Sciatic nerve (tissue), 2 donors: ENCODE measurements around the gene UBR3. TPM values are rescaled to one million over a fixed set of nuclear protein-coding genes. Genes with fewer than 3 reads are reported as not detected.
"Not testable (repeated sequence)": the region's sequence is repeated elsewhere in the genome, so short reads cannot be mapped to it uniquely, and the experiment has no call there.

Experiments used
- ATAC-seq: fragments of 200-7000 bp; cut with Tn5 transposase; one replicate; pipeline ENCODE4 v1.9.1; 2020; ENCODE audit warnings: mild to moderate bottlenecking, moderate library complexity
- DNase-seq: peaks from one replicate; pipeline ENCODE4 v3.0.0-alpha.2; 2020; ENCODE audit warnings: low spot score
- intact Hi-C: fragments of 100-400 bp; cut with DNase I; formaldehyde crosslinking; loops from one replicate; pipeline ENCODE4 v1.14.2; 2022
- total RNA-seq: library from RNA; stranded (reverse); fragmentation: NEBNext Ultra II Directional; extraction: Animal tissue kit (Norgen Biotek cat#: 25700); gene quantifications from one replicate; pipeline ENCODE4 v1.2.1, GENCODE V29; 2021
- donor health status: DM: no; HTN: no; CAD: no.
- donor health status: DM: no; HTN: no; CAD: no.

Gene UBR3, protein sequence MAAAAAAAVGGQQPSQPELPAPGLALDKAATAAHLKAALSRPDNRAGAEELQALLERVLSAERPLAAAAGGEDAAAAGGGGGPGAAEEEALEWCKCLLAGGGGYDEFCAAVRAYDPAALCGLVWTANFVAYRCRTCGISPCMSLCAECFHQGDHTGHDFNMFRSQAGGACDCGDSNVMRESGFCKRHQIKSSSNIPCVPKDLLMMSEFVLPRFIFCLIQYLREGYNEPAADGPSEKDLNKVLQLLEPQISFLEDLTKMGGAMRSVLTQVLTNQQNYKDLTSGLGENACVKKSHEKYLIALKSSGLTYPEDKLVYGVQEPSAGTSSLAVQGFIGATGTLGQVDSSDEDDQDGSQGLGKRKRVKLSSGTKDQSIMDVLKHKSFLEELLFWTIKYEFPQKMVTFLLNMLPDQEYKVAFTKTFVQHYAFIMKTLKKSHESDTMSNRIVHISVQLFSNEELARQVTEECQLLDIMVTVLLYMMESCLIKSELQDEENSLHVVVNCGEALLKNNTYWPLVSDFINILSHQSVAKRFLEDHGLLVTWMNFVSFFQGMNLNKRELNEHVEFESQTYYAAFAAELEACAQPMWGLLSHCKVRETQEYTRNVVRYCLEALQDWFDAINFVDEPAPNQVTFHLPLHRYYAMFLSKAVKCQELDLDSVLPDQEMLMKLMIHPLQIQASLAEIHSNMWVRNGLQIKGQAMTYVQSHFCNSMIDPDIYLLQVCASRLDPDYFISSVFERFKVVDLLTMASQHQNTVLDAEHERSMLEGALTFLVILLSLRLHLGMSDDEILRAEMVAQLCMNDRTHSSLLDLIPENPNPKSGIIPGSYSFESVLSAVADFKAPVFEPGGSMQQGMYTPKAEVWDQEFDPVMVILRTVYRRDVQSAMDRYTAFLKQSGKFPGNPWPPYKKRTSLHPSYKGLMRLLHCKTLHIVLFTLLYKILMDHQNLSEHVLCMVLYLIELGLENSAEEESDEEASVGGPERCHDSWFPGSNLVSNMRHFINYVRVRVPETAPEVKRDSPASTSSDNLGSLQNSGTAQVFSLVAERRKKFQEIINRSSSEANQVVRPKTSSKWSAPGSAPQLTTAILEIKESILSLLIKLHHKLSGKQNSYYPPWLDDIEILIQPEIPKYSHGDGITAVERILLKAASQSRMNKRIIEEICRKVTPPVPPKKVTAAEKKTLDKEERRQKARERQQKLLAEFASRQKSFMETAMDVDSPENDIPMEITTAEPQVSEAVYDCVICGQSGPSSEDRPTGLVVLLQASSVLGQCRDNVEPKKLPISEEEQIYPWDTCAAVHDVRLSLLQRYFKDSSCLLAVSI (N-terminal part only)
- total RNA-seq = 80.3 TPM

DNA sequence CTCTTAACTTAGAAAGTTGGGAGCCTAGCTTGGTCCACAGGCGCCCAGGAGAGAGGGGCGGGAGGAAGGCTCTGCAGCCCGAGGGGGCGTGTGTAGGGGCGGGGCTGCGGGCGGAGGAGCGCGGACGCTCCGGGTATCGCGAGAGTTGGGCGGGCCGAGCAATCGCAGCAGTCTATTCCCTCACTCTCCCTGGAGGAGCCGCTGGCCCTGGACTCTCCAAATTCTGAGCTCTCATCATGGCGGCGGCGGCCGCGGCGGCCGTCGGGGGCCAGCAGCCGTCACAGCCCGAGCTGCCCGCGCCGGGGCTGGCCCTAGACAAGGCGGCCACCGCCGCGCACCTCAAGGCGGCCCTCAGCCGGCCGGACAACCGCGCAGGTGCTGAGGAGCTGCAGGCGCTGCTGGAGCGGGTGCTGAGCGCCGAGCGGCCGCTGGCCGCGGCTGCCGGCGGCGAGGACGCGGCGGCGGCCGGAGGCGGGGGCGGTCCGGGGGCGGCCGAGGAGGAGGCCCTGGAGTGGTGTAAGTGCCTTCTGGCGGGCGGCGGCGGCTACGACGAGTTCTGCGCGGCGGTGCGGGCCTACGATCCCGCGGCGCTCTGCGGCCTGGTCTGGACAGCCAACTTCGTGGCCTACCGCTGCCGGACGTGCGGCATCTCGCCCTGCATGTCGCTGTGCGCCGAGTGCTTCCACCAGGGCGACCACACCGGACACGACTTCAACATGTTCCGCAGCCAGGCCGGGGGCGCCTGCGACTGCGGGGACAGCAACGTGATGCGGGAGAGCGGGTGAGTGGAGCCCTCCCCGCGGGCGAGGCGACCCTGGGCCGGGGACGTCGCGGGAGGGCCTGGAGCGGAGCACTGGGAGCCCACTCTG, at the start of gene UBR3:
Gene UBR3 (plus strand): TSS at position 183 of the 869 bp plus-strand sequence. CDS start 54 bp downstream, at position 237.
- ATAC-seq = peak; percentile 98
- peak; percentile 97 for DNase-seq
- intact Hi-C loops = loop anchor here (5.0 kb wide), 1 partner anchor 105 kb away; no protein-coding TSS in a partner anchor

DNA sequence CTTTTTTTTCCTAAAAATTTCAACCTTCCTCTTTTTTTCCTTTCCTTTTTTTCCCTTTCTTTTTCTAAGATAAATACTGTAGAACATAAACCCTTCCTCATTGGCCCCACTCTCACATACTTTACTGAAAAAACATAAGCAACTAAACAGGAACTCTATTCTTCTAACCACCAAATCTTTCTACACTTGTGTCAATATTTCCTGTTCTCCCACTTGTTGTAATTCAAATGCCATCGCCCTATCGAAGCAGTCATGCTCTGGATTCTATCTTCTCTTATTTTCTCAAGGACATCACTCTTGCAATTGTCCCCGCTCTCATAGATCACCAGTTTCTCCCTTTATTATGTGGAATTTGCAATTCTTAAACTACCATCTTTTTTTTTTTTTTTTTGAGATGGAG, 48.8 kb upstream of the UBR3 start:
- ATAC-seq (no peak), DNase-seq (no peak)
- intact Hi-C loops = no loop called here

DNA sequence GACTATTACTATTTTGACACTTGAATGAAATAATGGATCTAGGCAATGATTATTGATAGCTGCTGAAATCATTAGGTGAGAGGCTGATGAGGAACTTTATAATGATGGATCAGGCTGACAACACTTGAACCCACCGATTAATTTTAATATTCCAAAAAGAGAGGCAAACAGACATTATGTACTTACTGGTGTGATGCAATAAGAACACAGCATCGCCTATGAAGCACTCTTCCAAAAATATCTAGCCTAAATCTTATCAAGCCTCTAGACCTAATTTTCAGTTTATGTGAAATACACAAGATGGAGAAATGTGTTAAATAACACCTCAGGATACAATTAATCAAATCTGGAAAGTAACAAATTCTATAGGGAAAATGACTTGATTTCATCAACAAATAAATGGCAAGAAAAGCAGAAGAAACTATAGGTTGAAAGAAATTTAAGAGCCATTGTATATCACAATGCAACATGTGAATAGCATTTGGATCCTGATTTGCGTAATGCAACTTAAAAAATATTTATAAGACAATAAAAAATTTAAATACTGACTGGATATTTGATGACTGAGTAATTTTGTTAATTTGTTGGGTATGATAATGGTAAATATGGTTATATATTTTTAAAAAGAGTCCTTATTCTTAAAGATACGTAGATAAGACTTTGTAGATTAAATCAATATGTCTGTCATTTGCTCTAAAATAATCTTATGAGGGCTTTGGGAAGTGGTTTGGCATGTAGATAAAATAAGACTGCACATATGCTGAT, 45.8 kb upstream of the UBR3 start:
- intact Hi-C loops = no loop called here
- ATAC-seq = no peak

DNA sequence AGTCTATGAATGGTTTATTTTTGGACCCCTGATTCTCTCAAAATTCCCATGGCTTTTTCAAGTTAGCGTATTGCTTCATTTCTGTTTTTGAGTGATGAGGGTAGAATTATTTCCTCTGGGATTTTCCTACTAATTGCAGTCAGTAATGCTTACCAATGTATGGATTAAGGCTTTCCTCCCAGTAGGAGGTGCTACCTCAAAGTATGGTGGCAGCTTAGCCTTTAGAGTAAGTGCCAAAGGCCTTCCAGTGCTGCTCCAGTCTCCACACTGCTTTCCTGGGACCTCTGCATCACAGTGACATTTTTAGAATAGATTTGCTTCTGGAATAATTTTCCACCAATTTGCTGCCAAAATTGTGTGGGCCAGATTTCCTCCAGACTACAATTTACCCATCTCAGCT, 44.7 kb upstream of the UBR3 start:
- ATAC-seq = no peak
- intact Hi-C loops = no loop called here
- no peak for DNase-seq

More for the DNA sequence above, 45.8 kb upstream of the UBR3 start:
- no peak for DNase-seq

GRCh38 chr2:169790581-169790980, 36.7 kb upstream of the UBR3 start:
- ATAC-seq = no peak
- intact Hi-C loops = no loop called here
- no peak for DNase-seq

DNA sequence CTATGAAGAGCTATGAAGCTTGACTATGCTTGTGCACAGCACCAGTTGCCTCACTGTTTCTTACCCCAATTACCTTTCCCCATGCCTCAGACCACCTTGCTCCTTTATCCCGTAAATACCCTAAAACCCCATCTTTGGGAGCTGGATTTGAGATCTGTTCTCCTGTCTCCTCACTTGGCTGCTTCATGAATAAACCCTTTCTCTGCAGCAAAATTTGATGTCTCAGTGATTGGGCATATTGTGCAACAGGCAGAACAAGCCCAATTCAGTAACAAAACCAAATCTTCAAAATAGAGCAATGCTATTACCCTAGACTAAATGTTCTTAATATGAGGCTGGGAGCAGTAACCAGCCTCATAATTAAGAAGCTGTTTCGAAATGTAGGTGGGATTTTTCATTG, 32.1 kb upstream of the UBR3 start:
- DNase-seq = no peak
- no peak for ATAC-seq
- intact Hi-C loops = no loop called here

DNA sequence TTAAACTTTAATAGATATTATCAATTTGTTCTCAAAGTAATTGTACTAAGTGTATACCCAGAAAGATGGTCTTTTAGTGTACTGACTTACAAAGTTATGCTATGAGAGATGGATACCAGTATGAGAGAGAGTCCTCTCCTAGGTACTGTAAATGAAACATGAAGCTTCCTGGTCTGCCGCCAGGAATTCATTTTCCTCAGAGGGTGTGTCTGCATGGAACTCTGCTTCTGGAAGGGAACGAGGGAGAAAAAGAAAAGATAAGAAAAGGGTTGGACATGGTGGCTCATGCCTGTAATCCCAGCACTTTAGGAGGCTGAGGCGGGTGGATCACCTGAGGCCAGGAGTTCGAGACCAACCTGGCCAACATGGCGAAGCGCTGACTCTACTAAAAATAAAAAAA, 30.8 kb upstream of the UBR3 start:
- DNase-seq = no peak
- no peak for ATAC-seq
- intact Hi-C loops = no loop called here

- ATAC-seq (no peak), DNase-seq (no peak)
- intact Hi-C loops = no loop called here
Measured at GRCh38 chr2:169797601-169798000, 29.7 kb upstream of the UBR3 start.

GRCh38 chr2:169798397-169798717, 28.9 kb upstream of the UBR3 start:
- ATAC-seq = no peak
- intact Hi-C loops = no loop called here
- no peak for DNase-seq

- peak; percentile 99 for ATAC-seq
- peak; percentile 93 for DNase-seq
- intact Hi-C loops = no loop called here
Measured at GRCh38 chr2:169798718-169799592, 28.3 kb upstream of the UBR3 start, which contains the start of gene SSB. Gene SSB (plus strand): TSS chr2:169798871. CDS start chr2:169800961, 2,090 bp downstream.

DNA sequence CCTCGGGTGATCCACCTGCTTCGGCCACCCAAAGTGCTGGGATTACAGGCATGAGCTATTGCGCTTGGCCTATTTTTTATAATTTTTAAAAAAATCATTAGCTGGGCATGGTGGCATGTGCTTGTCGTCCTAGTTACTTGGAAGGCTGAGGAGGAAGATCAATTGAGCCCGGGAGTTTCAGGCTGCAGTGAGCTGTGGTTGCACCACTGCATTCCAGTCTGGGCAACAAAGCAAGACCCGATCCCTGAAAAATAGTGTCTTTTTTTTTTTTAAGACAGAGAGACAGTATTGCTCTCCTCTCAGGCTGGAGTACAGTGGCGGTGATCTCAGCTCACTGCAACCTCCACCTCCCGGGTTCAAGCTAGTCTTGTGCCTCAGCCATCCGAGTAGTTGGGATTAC, 23.8 kb upstream of the UBR3 start:
- intact Hi-C loops = no loop called here
- DNase-seq = no peak
- ATAC-seq = no peak

DNA sequence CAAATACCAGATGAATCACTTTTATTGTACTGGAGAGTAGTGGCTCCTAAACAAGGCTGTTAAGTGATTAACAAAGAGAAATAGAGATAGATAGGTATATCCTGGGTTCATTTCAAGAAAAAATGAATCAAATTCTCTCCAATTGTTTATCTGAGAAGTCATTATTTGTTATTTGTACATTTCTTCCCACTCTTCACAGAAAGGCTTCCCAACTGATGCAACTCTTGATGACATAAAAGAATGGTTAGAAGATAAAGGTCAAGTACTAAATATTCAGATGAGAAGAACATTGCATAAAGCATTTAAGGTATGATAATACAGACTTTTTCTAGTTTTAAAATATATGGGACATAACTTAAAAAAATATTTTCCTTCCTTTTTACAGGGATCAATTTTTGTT, 20.7 kb upstream of the UBR3 start:
- no peak for ATAC-seq
- DNase-seq = no peak
- intact Hi-C loops = no loop called here

- DNase-seq (no peak), ATAC-seq (no peak)
- intact Hi-C loops = no loop called here
Measured at GRCh38 chr2:169808221-169808620, 19.0 kb upstream of the UBR3 start.

- intact Hi-C loops = no loop called here
- DNase-seq (no peak), ATAC-seq (no peak)
Measured at GRCh38 chr2:169815849-169816248, 11.4 kb upstream of the UBR3 start.

- intact Hi-C loops, ATAC-seq, DNase-seq: not testable (repeated sequence)
Measured at GRCh38 chr2:169816961-169817360, 10.3 kb upstream of the UBR3 start.

DNA sequence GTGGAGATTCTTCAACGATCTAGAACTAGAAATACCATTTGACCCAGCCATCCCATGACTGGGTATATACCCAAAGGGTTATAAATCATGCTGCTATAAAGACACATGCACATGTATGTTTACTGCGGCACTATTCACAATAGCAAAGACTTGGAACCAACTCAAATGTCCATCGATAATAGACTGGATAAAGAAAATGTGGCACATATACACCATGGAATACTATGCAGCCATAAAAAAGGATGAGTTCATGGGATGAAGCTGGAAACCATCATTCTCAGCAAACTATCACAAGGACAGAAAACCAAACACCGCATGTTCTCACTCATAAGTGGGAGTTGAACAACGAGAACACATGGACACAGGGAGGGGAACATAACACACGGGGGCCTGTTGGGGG, 9.9 kb upstream of the UBR3 start:
- DNase-seq, intact Hi-C loops, ATAC-seq: not testable (repeated sequence)

GRCh38 chr2:169818241-169818640, 9.0 kb upstream of the UBR3 start:
- intact Hi-C loops = no loop called here
- ATAC-seq (no peak), DNase-seq (no peak)
